Activated CD8-positive, alpha-beta memory T cell treated with anti-CD3 and anti-CD28 coated beads, Interleukin-2, amount 50 U/mL, for 24 hours (primary cell): ENCODE measurements around the gene SP4.

Experiments used
- DNase-seq: peaks from one replicate; pipeline ENCODE4 v3.0.0-alpha.2; 2020; ENCODE audit errors: extremely low read depth

SP4 gene

GRCh38 chr7:21427871-21428658, at the start of gene SP4:
Gene SP4 (plus strand): TSS chr7:21428083. CDS start chr7:21428252, 169 bp downstream.
- DNase-seq = peak; percentile 87

- DNase-seq = no peak
Measured at GRCh38 chr7:21383227-21384220, 44.4 kb upstream of the SP4 start.

- DNase-seq = no peak
Measured at GRCh38 chr7:21393937-21394336, 33.9 kb upstream of the SP4 start.

- no peak for DNase-seq
Measured at GRCh38 chr7:21401944-21402343, 25.9 kb upstream of the SP4 start.

GRCh38 chr7:21407796-21408480, 19.9 kb upstream of the SP4 start:
- no peak for DNase-seq

GRCh38 chr7:21408481-21408820, 19.4 kb upstream of the SP4 start:
- DNase-seq = no peak

GRCh38 chr7:21412410-21412851, 15.5 kb upstream of the SP4 start:
- no peak for DNase-seq

- DNase-seq = no peak
Measured at GRCh38 chr7:21412957-21413356, 14.9 kb upstream of the SP4 start.

GRCh38 chr7:21413502-21413901, 14.4 kb upstream of the SP4 start:
- no peak for DNase-seq

- no peak for DNase-seq
Measured at GRCh38 chr7:21414795-21415393, 13.0 kb upstream of the SP4 start.

GRCh38 chr7:21417647-21418046, 10.2 kb upstream of the SP4 start:
- DNase-seq = no peak

- DNase-seq = no peak
Measured at GRCh38 chr7:21422751-21423150, 5.1 kb upstream of the SP4 start.

- no peak for DNase-seq
Measured at GRCh38 chr7:21425290-21425689, 2.6 kb upstream of the SP4 start.

GRCh38 chr7:21426286-21427181, 1.3 kb upstream of the SP4 start:
- no peak for DNase-seq

GRCh38 chr7:21427182-21427870, 557 bp upstream of the SP4 start:
- DNase-seq = peak; percentile 98

GRCh38 chr7:21428659-21428941, 717 bp downstream of the SP4 start:
- DNase-seq = no peak

GRCh38 chr7:21429021-21429420, 1.1 kb downstream of the SP4 start:
- DNase-seq = no peak

GRCh38 chr7:21429786-21430574, 2.1 kb downstream of the SP4 start:
- no peak for DNase-seq

GRCh38 chr7:21430575-21430954, 2.7 kb downstream of the SP4 start:
- DNase-seq = no peak
